H9 (cell line): ENCODE measurements around the gene MSH3. TPM values are rescaled to one million over a fixed set of nuclear protein-coding genes. Genes with fewer than 3 reads are reported as not detected.

Source experiments
- DNase-seq: peaks from one replicate; pipeline ENCODE4 v3.0.0-alpha.2; 2017
- H2AFZ ChIP-seq: one replicate; pipeline ENCODE4 v1.6.1; 2013; ENCODE audit warnings: mild to moderate bottlenecking, low read length, control low read depth, moderate library complexity
- H2AK5ac ChIP-seq: 2 replicates; pipeline ENCODE4 v1.6.1; 2013; ENCODE audit warnings: low read length, control low read depth, mixed read lengths; ENCODE audit not compliant: insufficient read length
- H2BK120ac ChIP-seq: one replicate; pipeline ENCODE4 v1.6.1; 2013; ENCODE audit warnings: low read depth, mild to moderate bottlenecking, low read length, control low read depth, inconsistent platforms; ENCODE audit not compliant: poor library complexity, severe bottlenecking
- H2BK12ac ChIP-seq: 2 replicates; pipeline ENCODE4 v1.6.1; 2013; ENCODE audit warnings: low read length, control low read depth, mixed read lengths, low read depth; ENCODE audit not compliant: insufficient read length
- H2BK15ac ChIP-seq: 2 replicates; pipeline ENCODE4 v1.6.1; 2013; ENCODE audit warnings: low read depth, low read length, control low read depth
- H2BK20ac ChIP-seq: one replicate; pipeline ENCODE4 v1.6.1; 2013; ENCODE audit warnings: low read depth, mild to moderate bottlenecking, low read length, control low read depth, inconsistent platforms; ENCODE audit not compliant: poor library complexity, severe bottlenecking
- H2BK5ac ChIP-seq: 2 replicates; pipeline ENCODE4 v1.6.1; 2013; ENCODE audit warnings: low read length, control low read depth, mixed read lengths; ENCODE audit not compliant: insufficient read length
- H3K14ac ChIP-seq: 2 replicates; pipeline ENCODE4 v1.6.1; 2013; ENCODE audit warnings: low read length, control low read depth; ENCODE audit not compliant: insufficient read depth
- H3K18ac ChIP-seq: 2 replicates; pipeline ENCODE4 v1.6.1; 2013; ENCODE audit warnings: low read depth, mild to moderate bottlenecking, mixed read lengths, low read length, control low read depth; ENCODE audit not compliant: insufficient read length
- H3K23ac ChIP-seq: 2 replicates; pipeline ENCODE4 v1.6.1; 2013; ENCODE audit warnings: low read length, control low read depth, mixed read lengths, low read depth; ENCODE audit not compliant: insufficient read length
- H3K23me2 ChIP-seq: 2 replicates; pipeline ENCODE4 v1.6.1; 2013; ENCODE audit warnings: low read depth, mild to moderate bottlenecking, mixed read lengths, low read length, control low read depth; ENCODE audit not compliant: insufficient read length, poor library complexity, severe bottlenecking
- H3K27ac ChIP-seq: 2 replicates; pipeline ENCODE4 v1.5.1; 2013; ENCODE audit warnings: low read length, control low read depth, mixed read lengths, low read depth; ENCODE audit not compliant: insufficient read length
- H3K27me3 ChIP-seq: 2 replicates; pipeline ENCODE4 v1.6.1; 2013; ENCODE audit warnings: low read length, control low read depth, inconsistent platforms; ENCODE audit not compliant: insufficient read depth
- H3K4ac ChIP-seq: 2 replicates; pipeline ENCODE4 v1.6.1; 2013; ENCODE audit warnings: low read depth, mild to moderate bottlenecking, control low read depth, inconsistent platforms, low read length, moderate library complexity
- H3K4me1 ChIP-seq: 2 replicates; pipeline ENCODE4 v1.6.1; 2013; ENCODE audit warnings: low read length, control low read depth, inconsistent platforms; ENCODE audit not compliant: insufficient read depth
- H3K4me2 ChIP-seq: 2 replicates; pipeline ENCODE4 v1.6.1; 2013; ENCODE audit warnings: low read length, control low read depth, mixed read lengths; ENCODE audit not compliant: insufficient read length, insufficient read depth
- H3K56ac ChIP-seq: 2 replicates; pipeline ENCODE4 v1.6.1; 2013; ENCODE audit warnings: low read depth, mild to moderate bottlenecking, mixed read lengths, low read length, control low read depth; ENCODE audit not compliant: insufficient read length
- H3K79me1 ChIP-seq: 2 replicates; pipeline ENCODE4 v1.6.1; 2013; ENCODE audit warnings: low read depth, mild to moderate bottlenecking, moderate library complexity, low read length, control low read depth, inconsistent platforms; ENCODE audit not compliant: insufficient read depth, poor library complexity, severe bottlenecking
- H3K79me2 ChIP-seq: 2 replicates; pipeline ENCODE4 v1.6.1; 2013; ENCODE audit warnings: low read length, control low read depth, inconsistent platforms; ENCODE audit not compliant: insufficient read depth
- H3K9ac ChIP-seq: 2 replicates; pipeline ENCODE4 v1.6.1; 2013; ENCODE audit warnings: low read length, control low read depth, mixed read lengths; ENCODE audit not compliant: insufficient read length; ENCODE audit errors: extremely low read depth
- H3K9me3 ChIP-seq: one replicate; pipeline ENCODE4 v1.6.1; 2013; ENCODE audit warnings: low read depth, low read length, inconsistent platforms; ENCODE audit not compliant: control insufficient read depth
- H3T11ph ChIP-seq: one replicate; pipeline ENCODE4 v1.6.1; 2013; ENCODE audit warnings: mild to moderate bottlenecking, low read length, control low read depth, inconsistent platforms
- H4K20me1 ChIP-seq: one replicate; pipeline ENCODE4 v1.6.1; 2013; ENCODE audit not compliant: control insufficient read depth, insufficient read length, insufficient read depth
- H4K5ac ChIP-seq: 2 replicates; pipeline ENCODE4 v1.6.1; 2013; ENCODE audit warnings: low read depth, mild to moderate bottlenecking, mixed read lengths, low read length, control low read depth; ENCODE audit not compliant: insufficient read length
- H4K8ac ChIP-seq: replicated peaks from 2 replicates; pipeline ENCODE4 v1.6.1; 2013; ENCODE audit warnings: low read length, control low read depth, mixed read lengths, low read depth; ENCODE audit not compliant: insufficient read length
- H4K91ac ChIP-seq: 2 replicates; pipeline ENCODE4 v1.6.1; 2013; ENCODE audit warnings: low read depth, mild to moderate bottlenecking, moderate library complexity, mixed read lengths, low read length, control low read depth; ENCODE audit not compliant: insufficient read length
- H3K27ac Mint-ChIP-seq, 3 experiments: 2 replicates in 2 of 3; 3 replicates in 1 of 3; pipeline ENCODE4 v1.8.0; 2020 to 2021; ENCODE audit warnings: mixed read lengths in 3 of 3, mild to moderate bottlenecking in 1 of 3, moderate library complexity in 1 of 3
- H3K27me3 Mint-ChIP-seq: 2 replicates; pipeline ENCODE4 v1.8.0; 2021; ENCODE audit warnings: low read depth, mild to moderate bottlenecking, moderate library complexity, mixed read lengths
- H3K36me3 Mint-ChIP-seq, 3 experiments: 2 replicates in 2 of 3; 3 replicates in 1 of 3; pipeline ENCODE4 v1.8.0; 2020 to 2021; ENCODE audit warnings: low read depth in 3 of 3, mixed read lengths in 3 of 3; ENCODE audit not compliant: insufficient read depth in 1 of 3
- H3K4me1 Mint-ChIP-seq, 2 experiments: 2 replicates each; pipeline ENCODE4 v1.8.0; 2020; ENCODE audit warnings: mixed read lengths in 2 of 2
- H3K4me3 Mint-ChIP-seq, 2 experiments: 2 replicates in 1 of 2; 3 replicates in 1 of 2; pipeline ENCODE4 v1.8.0; 2020 to 2021; ENCODE audit warnings: mild to moderate bottlenecking in 2 of 2, mixed read lengths in 2 of 2, moderate library complexity in 1 of 2
- H3K9me3 Mint-ChIP-seq, 2 experiments: 2 replicates in 1 of 2; 3 replicates in 1 of 2; pipeline ENCODE4 v1.8.0; 2020; ENCODE audit warnings: mild to moderate bottlenecking in 2 of 2, mixed read lengths in 2 of 2, moderate library complexity in 1 of 2
- CTCF ChIP-seq: fragments of 200-600 bp; sonication (generic); conservative IDR thresholded peaks from 3 replicates; pipeline ENCODE4 v1.8.0; 2021; ENCODE audit warnings: antibody characterized with exemption, mild to moderate bottlenecking
- WGBS: extraction: QIAGEN DNeasy Blood & Tissue Kit; methylation state at CpG from one replicate; pipeline ENCODE4 v1.1.7; 2013; ENCODE audit warnings: missing lambda C conversion rate, low lambda C conversion rate, mixed read lengths; ENCODE audit not compliant: insufficient read length; ENCODE audit errors: extremely low coverage; 5-methylcytosine and 5-hydroxymethylcytosine counted together
- total RNA-seq: library from RNA; stranded (reverse); gene quantifications from 2 replicates; pipeline ENCODE4 v1.2.1, GENCODE V29; 2021

The MSH3 gene
- total RNA-seq, 1 experiment from 2014 or later, result 17.3 TPM

GRCh38 chr5:80703747-80704146, 49.3 kb downstream of the MSH3 start:
- H3K27ac ChIP-seq, result peak overlapping the region; percentile 47
- H3K27me3 Mint-ChIP-seq, result no peaks in the 10 kb centered on the region
- no peak overlapping the region for H3K4me2 ChIP-seq
- H3K27me3 ChIP-seq, result no peaks in the 10 kb centered on the region
- no peak overlapping the region for H3T11ph ChIP-seq
- H3K9me3 ChIP-seq, result no peaks in the 10 kb centered on the region
- H3K27ac Mint-ChIP-seq, result peak overlapping the region; percentile 56 to 93 (median 91); a peak in 5 of 7 replicates
- peaks cover 9 to 17% (median 16%) of the 10 kb centered on the region in 3 experiments for H3K36me3 Mint-ChIP-seq
- peak overlapping the region; percentile 53 for H3K18ac ChIP-seq
- H4K5ac ChIP-seq, result peak overlapping the region; percentile 56
- no peak for TF ChIP-seq CTCF
- H3K4me1 Mint-ChIP-seq, result peaks cover 6 to 24% of the 10 kb centered on the region in 2 experiments
- no peak overlapping the region for H3K9ac ChIP-seq
- no peaks in the 10 kb centered on the region for H3K79me2 ChIP-seq
- no peak for DNase-seq
- no peak overlapping the region for H4K8ac ChIP-seq
- H2AK5ac ChIP-seq, result peak overlapping the region; percentile 59
- no peak overlapping the region for H3K56ac ChIP-seq
- H3K23me2 ChIP-seq, result no peaks in the 10 kb centered on the region
- H2BK12ac ChIP-seq, result no peak overlapping the region
- no peak overlapping the region for H2BK20ac ChIP-seq
- no peaks in the 10 kb centered on the region for H3K79me1 ChIP-seq
- no peak overlapping the region for H2BK5ac ChIP-seq
- H3K4ac ChIP-seq, result no peak overlapping the region
- H3K4me3 Mint-ChIP-seq, result no peak overlapping the region
- H2BK15ac ChIP-seq, result no peak overlapping the region; the same call in 1 of the 2 replicates
- H3K14ac ChIP-seq, result 0 out of 2 replicates have a peak overlapping the region, but pooled peaks have one; percentile 81
- no peak overlapping the region for H3K23ac ChIP-seq
- no CpG with 5 or more reads among the region's 5 CpGs for WGBS
- H3K9me3 Mint-ChIP-seq, result no peaks in the 10 kb centered on the region
- H2AFZ ChIP-seq, result no peak overlapping the region
- H2BK120ac ChIP-seq, result no peak overlapping the region
- H3K4me1 ChIP-seq, result peaks cover 7% of the 10 kb centered on the region; the same call in 1 of the 2 replicates
- H4K91ac ChIP-seq, result no peak overlapping the region
- H4K20me1 ChIP-seq, result no peaks in the 10 kb centered on the region
